ENCODE measurements around the gene KCNK4. TPM values are rescaled to one million over a fixed set of nuclear protein-coding genes. Genes with fewer than 3 reads are reported as not detected.
A peak's percentile ranks its signal among the peaks of the same experiment; 100 is the strongest.

The KCNK4 gene
- polyA plus RNA-seq, 1 donor (not counting 4 experiments of a cell fraction or from before 2014, with no cell fraction given): not detected

DNA sequence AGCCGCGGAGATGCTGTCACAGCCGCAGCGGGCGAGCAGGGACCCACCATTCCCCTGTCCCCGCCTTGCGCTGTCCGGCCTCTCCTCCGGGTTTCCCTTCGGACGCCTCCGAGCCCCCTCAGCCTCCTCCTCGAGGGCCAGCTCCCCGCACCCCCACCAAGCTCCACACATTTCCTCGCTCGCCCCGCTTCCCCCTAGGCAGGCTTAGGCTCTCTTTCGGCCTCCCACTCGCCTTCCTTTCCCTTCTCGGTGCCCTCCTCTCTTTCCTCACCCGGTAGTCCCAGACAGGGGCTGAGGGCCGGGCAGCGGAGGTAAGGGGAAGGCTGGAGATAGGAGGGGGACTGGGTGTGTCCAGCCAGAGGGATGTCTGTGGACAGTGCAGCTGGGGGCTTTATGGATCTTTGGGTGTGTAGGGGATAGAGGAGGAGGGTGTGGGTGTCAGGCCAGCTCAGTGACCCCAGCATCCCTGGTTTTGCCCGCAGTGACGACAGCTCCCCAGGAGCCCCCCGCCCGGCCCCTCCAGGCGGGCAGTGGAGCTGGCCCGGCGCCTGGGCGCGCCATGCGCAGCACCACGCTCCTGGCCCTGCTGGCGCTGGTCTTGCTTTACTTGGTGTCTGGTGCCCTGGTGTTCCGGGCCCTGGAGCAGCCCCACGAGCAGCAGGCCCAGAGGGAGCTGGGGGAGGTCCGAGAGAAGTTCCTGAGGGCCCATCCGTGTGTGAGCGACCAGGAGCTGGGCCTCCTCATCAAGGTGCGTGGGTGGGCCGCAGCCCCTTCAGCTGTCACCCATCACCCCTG is 1.6 kb downstream of the KCNK4 start:
- peak overlapping the region; percentile 8 to 34 (median 25) for H3K4me3 ChIP-seq (ENCODE audit: control insufficient read depth in 2 of 3, extremely low read depth in 1 of 3, insufficient read depth in 2 of 3, low read depth in 1 of 3, low read length in 3 of 3)

DNA sequence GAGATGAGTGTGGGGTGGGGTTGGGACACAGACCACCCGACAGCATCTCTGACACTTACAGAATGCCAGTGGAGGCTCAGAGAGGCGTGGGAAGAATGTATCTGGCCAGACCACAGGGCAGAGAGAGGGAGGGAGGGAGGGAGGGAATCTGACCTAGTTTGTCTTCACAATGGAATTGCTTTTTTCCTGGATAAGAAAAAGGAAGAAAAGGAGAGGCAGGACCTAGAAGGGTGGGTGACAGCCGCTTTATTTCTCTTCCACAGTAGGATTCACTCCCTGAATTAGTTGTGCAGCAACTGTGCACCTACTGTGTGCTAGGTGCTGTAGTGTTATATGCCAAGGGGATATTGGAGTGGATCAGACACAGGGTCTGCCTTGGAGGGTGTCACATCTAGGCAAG is 3.7 kb downstream of the KCNK4 start:
- H3K79me2 ChIP-seq (ENCODE audit: control insufficient read depth, insufficient read depth, low read length): no peaks in the 10 kb centered on the region
- TF ChIP-seq, protein P1, sequence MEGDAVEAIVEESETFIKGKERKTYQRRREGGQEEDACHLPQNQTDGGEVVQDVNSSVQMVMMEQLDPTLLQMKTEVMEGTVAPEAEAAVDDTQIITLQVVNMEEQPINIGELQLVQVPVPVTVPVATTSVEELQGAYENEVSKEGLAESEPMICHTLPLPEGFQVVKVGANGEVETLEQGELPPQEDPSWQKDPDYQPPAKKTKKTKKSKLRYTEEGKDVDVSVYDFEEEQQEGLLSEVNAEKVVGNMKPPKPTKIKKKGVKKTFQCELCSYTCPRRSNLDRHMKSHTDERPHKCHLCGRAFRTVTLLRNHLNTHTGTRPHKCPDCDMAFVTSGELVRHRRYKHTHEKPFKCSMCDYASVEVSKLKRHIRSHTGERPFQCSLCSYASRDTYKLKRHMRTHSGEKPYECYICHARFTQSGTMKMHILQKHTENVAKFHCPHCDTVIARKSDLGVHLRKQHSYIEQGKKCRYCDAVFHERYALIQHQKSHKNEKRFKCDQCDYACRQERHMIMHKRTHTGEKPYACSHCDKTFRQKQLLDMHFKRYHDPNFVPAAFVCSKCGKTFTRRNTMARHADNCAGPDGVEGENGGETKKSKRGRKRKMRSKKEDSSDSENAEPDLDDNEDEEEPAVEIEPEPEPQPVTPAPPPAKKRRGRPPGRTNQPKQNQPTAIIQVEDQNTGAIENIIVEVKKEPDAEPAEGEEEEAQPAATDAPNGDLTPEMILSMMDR (optimal IDR thresholded peaks at IDR 0.05 in 1 of 3, IDR thresholded peaks at IDR 0.05 in 1 of 3, conservative IDR thresholded peaks at IDR 0.05 in 1 of 3; ENCODE audit: extremely low read depth in 1 of 3, insufficient read depth in 2 of 3, low read length in 3 of 3): no peak
- TF ChIP-seq EZH2 (IDR thresholded peaks at IDR 0.05; ENCODE audit: low read length): no peak
- dilution Hi-C loops (cut with MboI; ENCODE audit: extremely low pct_ligation_motif_present, low sequenced_read_pairs): no loop called here

More for the DNA sequence above, 1.6 kb downstream of the KCNK4 start:
- peak overlapping the region; percentile 48 for H3K4me2 ChIP-seq (ENCODE audit: control insufficient read depth, extremely low read depth, insufficient read depth, low read depth, low read length)
- peaks cover 46% of the 10 kb centered on the region for H3K27me3 ChIP-seq (ENCODE audit: control insufficient read depth, extremely low read depth, insufficient read depth, low read length)
- H3K27ac ChIP-seq (ENCODE audit: control insufficient read depth, insufficient read depth, low read length): no peak overlapping the region
- H3K9ac ChIP-seq (ENCODE audit: control insufficient read depth, extremely low read depth, insufficient read depth, low read length): no peak overlapping the region
- TF ChIP-seq, protein P1 (optimal IDR thresholded peaks at IDR 0.05 in 1 of 3, IDR thresholded peaks at IDR 0.05 in 1 of 3, conservative IDR thresholded peaks at IDR 0.05 in 1 of 3; ENCODE audit: extremely low read depth in 1 of 3, insufficient read depth in 2 of 3, low read length in 3 of 3): no peak
- TF ChIP-seq EZH2 (IDR thresholded peaks at IDR 0.05; ENCODE audit: low read length): peak; percentile 69
- FAIRE-seq: no peak
- DNase-seq (ENCODE audit: low read depth, low spot score): no peak
- H2AFZ ChIP-seq (ENCODE audit: control insufficient read depth, low read length): no peak overlapping the region
- no peaks in the 10 kb centered on the region for H3K9me3 ChIP-seq (ENCODE audit: control insufficient read depth, low read depth, low read length)
- H3K36me3 ChIP-seq (ENCODE audit: control insufficient read depth in 2 of 2, extremely low read depth in 1 of 2, insufficient read depth in 2 of 2, low read length in 2 of 2): peaks cover 0 to 2% of the 10 kb centered on the region in 2 experiments
- no peaks in the 10 kb centered on the region for H4K20me1 ChIP-seq (ENCODE audit: control insufficient read depth, extremely low read depth, insufficient read depth, low read length)
- dilution Hi-C loops (cut with MboI; ENCODE audit: extremely low pct_ligation_motif_present, low sequenced_read_pairs): no loop called here
- peaks cover 6% of the 10 kb centered on the region for H3K4me1 ChIP-seq (ENCODE audit: control insufficient read depth, extremely low read depth, insufficient read depth, low read length)
- no peaks in the 10 kb centered on the region for H3K9me1 ChIP-seq (ENCODE audit: control insufficient read depth, extremely low read depth, insufficient read depth, low read length)
- H3K79me2 ChIP-seq (ENCODE audit: control insufficient read depth, insufficient read depth, low read length): no peaks in the 10 kb centered on the region

More for the DNA sequence above, 3.7 kb downstream of the KCNK4 start:
- Histone ChIP-seq H3K36me3 (ENCODE audit: control insufficient read depth in 2 of 2, extremely low read depth in 1 of 2, insufficient read depth in 2 of 2, low read length in 2 of 2) (no peaks in the 10 kb centered on the region), H3K27me3 (ENCODE audit: control insufficient read depth, extremely low read depth, insufficient read depth, low read length) (peaks cover 64% of the 10 kb centered on the region), H3K4me2 (ENCODE audit: control insufficient read depth, extremely low read depth, insufficient read depth, low read depth, low read length) (no peak overlapping the region), H4K20me1 (ENCODE audit: control insufficient read depth, extremely low read depth, insufficient read depth, low read length) (no peaks in the 10 kb centered on the region), H3K4me1 (ENCODE audit: control insufficient read depth, extremely low read depth, insufficient read depth, low read length) (peaks cover 10% of the 10 kb centered on the region), H3K27ac (ENCODE audit: control insufficient read depth, insufficient read depth, low read length) (no peak overlapping the region), H3K4me3 (ENCODE audit: control insufficient read depth in 2 of 3, extremely low read depth in 1 of 3, insufficient read depth in 2 of 3, low read depth in 1 of 3, low read length in 3 of 3) (no peak overlapping the region), H3K9me3 (ENCODE audit: control insufficient read depth, low read depth, low read length) (no peaks in the 10 kb centered on the region), H2AFZ (ENCODE audit: control insufficient read depth, low read length) (no peak overlapping the region), H3K9me1 (ENCODE audit: control insufficient read depth, extremely low read depth, insufficient read depth, low read length) (no peaks in the 10 kb centered on the region), H3K9ac (ENCODE audit: control insufficient read depth, extremely low read depth, insufficient read depth, low read length) (no peak overlapping the region)
- no peak for DNase-seq (ENCODE audit: low read depth, low spot score)
- FAIRE-seq: no peak
